ENCODE results near the gene TRAF6.

TRAF6 gene

GRCh38 chr11:36456156-36456555 lies 53.9 kb downstream of the TRAF6 start:
- no peak for DNase-seq

- no peak for DNase-seq
These were observed 54.4 kb downstream of the TRAF6 start for GRCh38 chr11:36455658-36456111.

GRCh38 chr11:36454941-36455631 lies 55.0 kb downstream of the TRAF6 start:
- DNase-seq: no peak

- DNase-seq: no peak
These were observed 55.5 kb downstream of the TRAF6 start for GRCh38 chr11:36454551-36454940.

- no peak for DNase-seq
These were observed 56.4 kb downstream of the TRAF6 start for GRCh38 chr11:36453678-36454077.

GRCh38 chr11:36452961-36453360 lies 57.1 kb downstream of the TRAF6 start:
- DNase-seq: no peak

- no peak for DNase-seq
These were observed 57.7 kb downstream of the TRAF6 start for GRCh38 chr11:36452236-36452940.

GRCh38 chr11:36451681-36452080 lies 58.4 kb downstream of the TRAF6 start:
- DNase-seq: no peak

- no peak for DNase-seq
These were observed 59.0 kb downstream of the TRAF6 start for GRCh38 chr11:36451045-36451444.

- no peak for DNase-seq
These were observed 59.9 kb downstream of the TRAF6 start for GRCh38 chr11:36450110-36450572.

GRCh38 chr11:36449561-36450096 lies 60.4 kb downstream of the TRAF6 start:
- DNase-seq: no peak

- no peak for DNase-seq
These were observed 62.1 kb downstream of the TRAF6 start for GRCh38 chr11:36447947-36448346.

GRCh38 chr11:36447514-36447913 lies 62.6 kb downstream of the TRAF6 start:
- DNase-seq: no peak

- DNase-seq: no peak
These were observed 63.9 kb downstream of the TRAF6 start for GRCh38 chr11:36446135-36446534.

GRCh38 chr11:36443661-36444060 lies 66.4 kb downstream of the TRAF6 start:
- DNase-seq: no peak

GRCh38 chr11:36441610-36442208 lies 68.4 kb downstream of the TRAF6 start:
- no peak for DNase-seq

- DNase-seq: no peak
These were observed 71.9 kb downstream of the TRAF6 start for GRCh38 chr11:36438126-36438525.

- DNase-seq: no peak
These were observed 72.7 kb downstream of the TRAF6 start for GRCh38 chr11:36437413-36437812.

Measured in activated T-cell treated with anti-CD3 and anti-CD28 coated beads, Interleukin-2, amount 50 U/mL, for 1 hour (primary cell).